DND-41 (cell line): Measurements from ENCODE around the gene CDX2.

Experiments
- ATAC-seq: fragments of 200-7000 bp; cut with Tn5 transposase; 3 replicates; pipeline ENCODE4 v1.9.1; 2021; ENCODE audit warnings: low read depth; ENCODE audit not compliant: insufficient read depth
- DNase-seq: peaks from one replicate; pipeline ENCODE4 v3.0.0-alpha.2; 2020
- H2AFZ ChIP-seq: 2 replicates; pipeline ENCODE4 v1.6.0; 2012; ENCODE audit warnings: low read depth, low read length
- H3K27ac ChIP-seq: 2 replicates; pipeline ENCODE4 v1.5.1; 2012; ENCODE audit warnings: low read length, inconsistent platforms
- H3K27me3 ChIP-seq: fragments of 200-600 bp; sonication (generic); 2 replicates; pipeline ENCODE4 v1.6.0; 2012; ENCODE audit warnings: low read length, mild to moderate bottlenecking, inconsistent platforms; ENCODE audit not compliant: insufficient read depth, poor library complexity
- H3K36me3 ChIP-seq: 2 replicates; pipeline ENCODE4 v1.5.1; 2012; ENCODE audit warnings: low read length, inconsistent platforms; ENCODE audit not compliant: insufficient read depth
- H3K4me1 ChIP-seq: 2 replicates; pipeline ENCODE4 v1.5.1; 2012; ENCODE audit warnings: mild to moderate bottlenecking, low read length; ENCODE audit not compliant: insufficient read depth
- H3K4me2 ChIP-seq: 2 replicates; pipeline ENCODE4 v1.6.0; 2012; ENCODE audit warnings: mild to moderate bottlenecking, moderate library complexity, low read length, inconsistent platforms; ENCODE audit not compliant: insufficient read depth
- H3K4me3 ChIP-seq, 2 experiments: fragments of 200-600 bp in 1 of 2; shearing (Covaris generic) in 1 of 2; 2 replicates each; pipeline ENCODE4 v1.5.1; 2012 to 2016; ENCODE audit warnings: inconsistent platforms in 2 of 2, low read length in 2 of 2, mild to moderate bottlenecking in 2 of 2, low read depth in 1 of 2, moderate library complexity in 1 of 2
- H3K79me2 ChIP-seq: 2 replicates; pipeline ENCODE4 v1.6.0; 2012; ENCODE audit warnings: low read length, inconsistent platforms; ENCODE audit not compliant: insufficient read depth
- H3K9ac ChIP-seq: 2 replicates; pipeline ENCODE4 v1.6.0; 2012; ENCODE audit warnings: low read depth, mild to moderate bottlenecking, inconsistent platforms, low read length, moderate library complexity
- H3K9me3 ChIP-seq: 2 replicates; pipeline ENCODE4 v1.5.1; 2012; ENCODE audit warnings: low read length, moderate library complexity, mild to moderate bottlenecking, inconsistent platforms; ENCODE audit not compliant: insufficient read depth, severe bottlenecking
- H4K20me1 ChIP-seq: 2 replicates; pipeline ENCODE4 v1.6.0; 2012; ENCODE audit warnings: low read length; ENCODE audit not compliant: insufficient read depth
- EZH2 ChIP-seq: IDR thresholded peaks from 3 replicates; pipeline ENCODE4 v1.6.1; 2012; ENCODE audit warnings: borderline replicate concordance, low read depth, mild to moderate bottlenecking, moderate library complexity, low read length, inconsistent platforms; ENCODE audit not compliant: severe bottlenecking
- TF ChIP-seq, protein P1 (sequence below): IDR thresholded peaks from 2 replicates; pipeline ENCODE4 v1.5.1; 2012; ENCODE audit warnings: borderline replicate concordance, low read length, moderate library complexity, mild to moderate bottlenecking; ENCODE audit not compliant: poor library complexity, severe bottlenecking; ENCODE audit errors: extremely low read depth

CDX2 gene

DNA sequence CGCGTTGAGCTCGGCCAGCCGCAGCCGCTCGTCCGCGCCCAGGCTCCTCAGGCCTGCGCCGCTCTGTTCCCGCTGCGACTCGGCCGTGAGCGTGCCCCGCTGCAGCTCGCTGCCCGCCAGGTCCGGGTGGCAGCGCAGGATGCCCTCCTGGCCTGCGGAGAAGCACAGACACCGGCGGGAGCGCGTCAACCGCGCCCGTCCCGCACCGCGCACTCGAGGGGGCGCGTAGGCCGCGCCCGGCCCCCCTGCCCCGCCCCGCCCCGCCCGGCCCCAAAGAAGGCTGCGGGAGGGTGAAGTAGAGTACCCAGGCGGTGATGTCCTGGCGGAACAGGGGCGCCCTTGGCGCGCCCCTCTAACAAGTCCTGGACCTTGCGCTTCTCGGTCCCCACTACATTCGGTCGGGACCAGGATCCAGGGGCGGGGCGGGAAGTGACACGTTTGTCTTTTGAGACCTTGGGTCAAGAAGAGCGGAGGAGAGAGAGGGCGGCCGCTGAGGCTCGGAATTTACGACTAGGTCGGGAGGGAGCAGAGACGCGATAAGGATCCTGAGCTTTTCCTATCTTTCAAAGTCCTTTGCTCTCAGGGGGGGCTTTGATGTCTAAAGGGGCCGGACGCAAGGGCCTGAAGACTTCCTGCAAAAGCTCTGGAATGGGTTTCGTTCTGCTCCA is 9.3 kb upstream of the CDX2 start:
- ATAC-seq: no peak

DNA sequence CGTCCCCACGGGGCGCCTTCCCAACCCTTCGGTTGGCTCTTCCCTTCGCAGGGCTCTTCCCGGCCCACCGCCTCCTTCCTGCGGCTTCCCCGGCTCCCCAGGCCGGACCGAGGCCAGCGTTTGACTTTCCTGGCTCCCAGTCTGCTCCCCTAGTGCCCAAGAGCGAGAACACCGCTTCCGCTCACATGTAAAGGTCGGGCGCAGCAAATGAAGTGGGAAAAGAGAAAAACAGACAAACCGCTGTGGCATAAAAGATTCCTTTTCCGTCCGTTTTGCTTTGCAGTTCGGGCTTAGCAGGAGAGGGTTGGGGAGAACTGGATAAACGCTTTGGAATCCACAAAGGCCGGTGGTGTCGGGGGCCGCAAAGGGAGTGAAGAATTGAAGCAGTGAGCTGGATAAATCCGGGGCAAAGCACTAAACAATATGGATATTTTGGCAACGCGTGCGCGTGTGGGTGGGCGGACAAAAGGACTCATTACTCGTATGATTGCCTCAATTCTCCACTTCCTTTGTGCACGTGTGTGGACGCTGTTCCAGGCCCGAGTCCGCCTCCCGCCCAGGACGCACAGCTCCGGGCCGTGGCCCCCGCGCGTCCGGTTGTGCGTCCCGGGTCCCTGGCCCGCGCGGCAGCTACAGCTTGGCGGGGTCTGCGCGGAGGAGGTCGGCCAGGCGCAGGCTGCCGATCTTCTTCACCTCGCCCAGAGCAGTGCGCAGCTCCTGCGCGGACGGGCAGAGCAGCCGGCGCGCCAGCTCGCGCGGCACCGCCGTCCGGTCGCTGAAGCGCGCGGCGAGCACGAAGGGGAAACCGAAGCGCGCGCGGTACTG is 8.6 kb upstream of the CDX2 start:
- Histone ChIP-seq H3K4me3 (no peak overlapping the region), H3K79me2 (no peaks in the 10 kb centered on the region), H3K4me2 (no peak overlapping the region), H3K9ac (no peak overlapping the region), H3K36me3 (no peaks in the 10 kb centered on the region), H2AFZ (no peak overlapping the region), H3K4me1 (no peaks in the 10 kb centered on the region), H4K20me1 (no peaks in the 10 kb centered on the region), H3K27ac (no peak overlapping the region), H3K27me3 (no peaks in the 10 kb centered on the region), H3K9me3 (no peaks in the 10 kb centered on the region)
- no peak for TF ChIP-seq EZH2
- DNase-seq: no peak
- ATAC-seq: no peak

More for the DNA sequence above, 9.3 kb upstream of the CDX2 start:
- TF ChIP-seq EZH2: no peak
- TF ChIP-seq, protein P1, sequence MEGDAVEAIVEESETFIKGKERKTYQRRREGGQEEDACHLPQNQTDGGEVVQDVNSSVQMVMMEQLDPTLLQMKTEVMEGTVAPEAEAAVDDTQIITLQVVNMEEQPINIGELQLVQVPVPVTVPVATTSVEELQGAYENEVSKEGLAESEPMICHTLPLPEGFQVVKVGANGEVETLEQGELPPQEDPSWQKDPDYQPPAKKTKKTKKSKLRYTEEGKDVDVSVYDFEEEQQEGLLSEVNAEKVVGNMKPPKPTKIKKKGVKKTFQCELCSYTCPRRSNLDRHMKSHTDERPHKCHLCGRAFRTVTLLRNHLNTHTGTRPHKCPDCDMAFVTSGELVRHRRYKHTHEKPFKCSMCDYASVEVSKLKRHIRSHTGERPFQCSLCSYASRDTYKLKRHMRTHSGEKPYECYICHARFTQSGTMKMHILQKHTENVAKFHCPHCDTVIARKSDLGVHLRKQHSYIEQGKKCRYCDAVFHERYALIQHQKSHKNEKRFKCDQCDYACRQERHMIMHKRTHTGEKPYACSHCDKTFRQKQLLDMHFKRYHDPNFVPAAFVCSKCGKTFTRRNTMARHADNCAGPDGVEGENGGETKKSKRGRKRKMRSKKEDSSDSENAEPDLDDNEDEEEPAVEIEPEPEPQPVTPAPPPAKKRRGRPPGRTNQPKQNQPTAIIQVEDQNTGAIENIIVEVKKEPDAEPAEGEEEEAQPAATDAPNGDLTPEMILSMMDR: no peak
- no peaks in the 10 kb centered on the region for H3K79me2 ChIP-seq
- no peaks in the 10 kb centered on the region for H3K36me3 ChIP-seq
- H2AFZ ChIP-seq: no peak overlapping the region
- no peak overlapping the region for H3K4me2 ChIP-seq
- no peaks in the 10 kb centered on the region for H3K9me3 ChIP-seq
- H3K4me3 ChIP-seq: no peak overlapping the region
- H4K20me1 ChIP-seq: no peaks in the 10 kb centered on the region
- no peaks in the 10 kb centered on the region for H3K4me1 ChIP-seq
- H3K9ac ChIP-seq: no peak overlapping the region
- DNase-seq: no peak
- H3K27ac ChIP-seq: no peak overlapping the region
- H3K27me3 ChIP-seq: no peaks in the 10 kb centered on the region

DNA sequence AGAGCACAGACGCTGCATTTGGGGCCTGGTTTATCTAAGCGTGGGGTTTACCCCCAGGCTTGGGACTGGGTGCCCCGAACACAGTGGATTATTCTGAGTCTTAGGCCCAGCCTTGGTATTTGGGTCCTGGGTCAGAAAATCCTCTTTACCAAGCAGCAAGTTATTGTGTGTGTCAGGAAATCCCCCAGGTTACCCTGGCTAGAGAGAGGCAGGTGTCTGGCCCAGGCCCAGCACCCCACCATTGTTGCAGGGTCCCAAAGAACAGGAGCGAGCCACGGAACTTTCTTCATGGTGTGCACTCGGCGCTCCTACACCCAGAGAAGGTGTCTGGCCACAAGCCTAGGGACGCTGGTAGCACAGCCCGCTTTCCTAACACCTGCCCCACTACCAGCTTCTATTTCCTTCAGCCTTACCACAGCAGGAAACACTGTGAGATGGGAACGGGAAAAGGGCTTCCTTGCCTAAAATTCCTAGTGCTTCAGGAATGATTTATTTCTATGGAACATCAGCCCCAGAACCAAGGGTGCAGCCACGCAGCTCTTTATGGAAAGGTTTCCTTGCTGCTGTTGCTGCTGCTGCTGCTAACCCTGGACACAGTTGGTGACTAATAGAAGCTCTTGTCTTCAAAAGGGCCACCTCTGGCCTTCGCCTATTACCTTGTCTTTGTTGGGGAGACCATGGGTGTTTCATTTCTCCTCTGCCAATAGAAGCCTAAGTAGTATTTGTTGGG is 7.4 kb upstream of the CDX2 start:
- no peaks in the 10 kb centered on the region for H3K27me3 ChIP-seq
- no peak overlapping the region for H3K4me2 ChIP-seq
- no peaks in the 10 kb centered on the region for H3K9me3 ChIP-seq
- DNase-seq: no peak
- H3K36me3 ChIP-seq: no peaks in the 10 kb centered on the region
- no peaks in the 10 kb centered on the region for H3K79me2 ChIP-seq
- no peak overlapping the region for H3K9ac ChIP-seq
- TF ChIP-seq EZH2: no peak
- TF ChIP-seq, protein P1: no peak
- H3K4me3 ChIP-seq: no peak overlapping the region
- H3K27ac ChIP-seq: no peak overlapping the region
- H2AFZ ChIP-seq: no peak overlapping the region
- H3K4me1 ChIP-seq: no peaks in the 10 kb centered on the region
- ATAC-seq: no peak
- H4K20me1 ChIP-seq: no peaks in the 10 kb centered on the region
